GM12875 (cell line): ENCODE measurements around the gene LIN37.

Experiments used
- H3K4me3 ChIP-seq: one replicate; pipeline ENCODE4 v1.5.1; 2011; ENCODE audit warnings: low read depth, low read length, control low read depth
- TF ChIP-seq, protein P1 (sequence below): IDR thresholded peaks from 2 replicates; pipeline ENCODE4 v1.5.1; 2011; ENCODE audit warnings: low read depth, mild to moderate bottlenecking, control low read depth, inconsistent platforms, low read length, moderate library complexity, borderline replicate concordance; ENCODE audit not compliant: insufficient read depth

The LIN37 gene

GRCh38 chr19:35727053-35727955 is 21.1 kb upstream of the LIN37 start:
- TF ChIP-seq, protein P1, sequence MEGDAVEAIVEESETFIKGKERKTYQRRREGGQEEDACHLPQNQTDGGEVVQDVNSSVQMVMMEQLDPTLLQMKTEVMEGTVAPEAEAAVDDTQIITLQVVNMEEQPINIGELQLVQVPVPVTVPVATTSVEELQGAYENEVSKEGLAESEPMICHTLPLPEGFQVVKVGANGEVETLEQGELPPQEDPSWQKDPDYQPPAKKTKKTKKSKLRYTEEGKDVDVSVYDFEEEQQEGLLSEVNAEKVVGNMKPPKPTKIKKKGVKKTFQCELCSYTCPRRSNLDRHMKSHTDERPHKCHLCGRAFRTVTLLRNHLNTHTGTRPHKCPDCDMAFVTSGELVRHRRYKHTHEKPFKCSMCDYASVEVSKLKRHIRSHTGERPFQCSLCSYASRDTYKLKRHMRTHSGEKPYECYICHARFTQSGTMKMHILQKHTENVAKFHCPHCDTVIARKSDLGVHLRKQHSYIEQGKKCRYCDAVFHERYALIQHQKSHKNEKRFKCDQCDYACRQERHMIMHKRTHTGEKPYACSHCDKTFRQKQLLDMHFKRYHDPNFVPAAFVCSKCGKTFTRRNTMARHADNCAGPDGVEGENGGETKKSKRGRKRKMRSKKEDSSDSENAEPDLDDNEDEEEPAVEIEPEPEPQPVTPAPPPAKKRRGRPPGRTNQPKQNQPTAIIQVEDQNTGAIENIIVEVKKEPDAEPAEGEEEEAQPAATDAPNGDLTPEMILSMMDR, result no peak
- H3K4me3 ChIP-seq, result no peak overlapping the region

DNA sequence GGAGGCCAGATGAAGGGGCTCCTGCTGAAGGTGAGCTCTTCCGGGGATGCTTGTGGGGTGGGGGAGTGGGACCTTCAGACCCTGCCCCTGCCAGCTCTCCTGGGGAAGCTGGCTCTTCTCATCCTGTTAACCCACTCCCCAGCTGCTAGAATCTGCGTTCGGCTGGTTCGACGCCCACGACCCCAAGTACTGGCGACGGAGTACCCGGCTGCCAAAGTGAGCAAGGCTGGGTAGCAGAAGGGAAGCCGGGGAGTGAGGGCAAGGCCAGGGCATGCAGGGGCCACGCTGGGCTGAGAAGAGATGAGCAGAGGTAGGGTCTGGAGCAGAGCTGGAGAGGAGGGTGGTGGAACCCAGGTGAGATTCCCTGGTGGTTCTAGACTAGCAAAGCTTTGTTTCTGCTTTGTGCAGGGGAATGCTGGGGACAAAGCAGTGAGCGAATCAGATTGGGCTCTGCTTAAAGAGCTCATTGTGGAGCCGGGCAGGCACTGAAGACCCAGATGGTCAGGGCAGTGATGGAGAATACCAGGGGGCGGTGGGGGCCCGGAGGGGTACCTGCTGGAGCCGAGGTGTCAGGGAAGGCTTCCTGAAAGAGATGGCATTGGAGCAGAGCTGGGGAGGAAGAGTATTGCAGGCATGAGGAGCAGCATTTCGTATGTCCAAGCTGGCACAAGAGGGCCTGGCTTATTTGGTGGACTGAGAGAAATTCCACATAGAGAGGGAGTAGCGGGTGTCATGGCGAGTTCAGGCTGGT is 20.2 kb upstream of the LIN37 start:
- TF ChIP-seq, protein P1, result no peak
- no peak overlapping the region for H3K4me3 ChIP-seq

DNA sequence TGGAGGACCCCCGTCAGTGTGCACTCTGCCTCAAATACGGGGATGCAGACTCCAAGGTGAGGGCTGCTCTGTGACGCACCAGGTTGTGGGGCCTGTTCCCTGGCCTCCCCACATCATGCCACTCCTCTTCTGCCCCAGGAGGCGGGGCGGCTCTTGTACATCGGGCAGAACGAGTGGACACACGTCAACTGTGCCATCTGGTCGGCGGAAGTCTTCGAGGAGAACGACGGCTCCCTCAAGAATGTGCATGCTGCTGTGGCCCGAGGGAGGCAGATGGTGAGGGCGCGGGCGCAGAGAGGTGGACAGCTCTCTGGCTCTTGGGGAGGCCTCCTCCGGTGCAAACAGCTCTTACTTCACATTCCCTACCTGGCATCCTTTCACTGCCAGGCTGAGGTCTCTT is 19.4 kb upstream of the LIN37 start:
- no peak overlapping the region for H3K4me3 ChIP-seq

GRCh38 chr19:35729763-35730162 is 18.6 kb upstream of the LIN37 start:
- TF ChIP-seq, protein P1, result no peak
- H3K4me3 ChIP-seq, result no peak overlapping the region

More for the DNA sequence above, 19.4 kb upstream of the LIN37 start:
- TF ChIP-seq, protein P1, result no peak

DNA sequence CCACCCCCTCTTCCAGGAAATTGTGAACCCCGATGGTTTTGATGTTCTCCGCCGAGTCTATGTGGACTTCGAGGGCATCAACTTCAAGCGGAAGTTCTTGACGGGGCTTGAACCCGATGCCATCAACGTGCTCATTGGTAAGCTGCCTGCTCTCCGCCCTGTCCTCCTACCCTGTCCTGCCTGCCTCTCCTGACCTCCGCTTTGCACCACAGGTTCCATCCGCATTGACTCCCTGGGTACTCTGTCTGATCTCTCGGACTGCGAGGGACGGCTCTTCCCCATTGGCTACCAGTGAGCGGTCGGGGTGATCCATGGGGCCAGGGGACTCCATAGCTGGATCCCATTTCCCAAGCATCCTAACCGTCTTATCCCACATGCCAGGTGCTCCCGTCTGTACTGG is 18.1 kb upstream of the LIN37 start:
- no peak overlapping the region for H3K4me3 ChIP-seq
- TF ChIP-seq, protein P1, result no peak

DNA sequence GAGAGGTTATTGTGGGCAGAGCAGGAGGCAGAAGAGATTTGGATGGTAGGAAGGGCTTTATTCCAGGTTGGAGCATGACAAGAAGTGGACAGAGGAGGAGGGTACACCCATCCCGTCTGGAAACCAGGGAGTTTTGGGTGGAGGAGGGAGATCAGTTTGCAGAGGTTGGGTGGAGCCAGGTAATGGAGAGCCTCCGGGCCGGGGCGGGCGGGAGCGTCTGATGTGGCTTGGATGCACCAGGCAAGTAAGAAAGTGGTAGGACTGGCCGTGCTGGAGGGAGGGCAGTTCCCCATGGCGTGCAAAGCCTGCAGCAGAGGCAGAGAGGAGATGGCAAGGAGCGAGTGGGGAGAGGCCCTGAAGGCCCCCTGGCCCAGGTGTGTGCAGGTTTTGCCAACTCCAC is 17.0 kb upstream of the LIN37 start:
- TF ChIP-seq, protein P1, result no peak
- no peak overlapping the region for H3K4me3 ChIP-seq
